ENCODE data around the gene PRR19.

The PRR19 gene

GRCh38 chr19:42355896-42356295, 54.0 kb downstream of the PRR19 start:
- H3K4me3 ChIP-seq, result no peak overlapping the region
- in situ Hi-C loops (cut with MboI; ENCODE audit: low sequenced_read_pairs), result no loop called here
- no peak for DNase-seq (ENCODE audit: low spot score in 2 of 2)
- H3K27me3 ChIP-seq (ENCODE audit: low read depth), result no peaks in the 10 kb centered on the region
- peaks cover 10% of the 10 kb centered on the region for H3K36me3 ChIP-seq (replicated peaks)
- H3K4me1 ChIP-seq, result no peaks in the 10 kb centered on the region
- H3K9me3 ChIP-seq, result no peaks in the 10 kb centered on the region

DNA sequence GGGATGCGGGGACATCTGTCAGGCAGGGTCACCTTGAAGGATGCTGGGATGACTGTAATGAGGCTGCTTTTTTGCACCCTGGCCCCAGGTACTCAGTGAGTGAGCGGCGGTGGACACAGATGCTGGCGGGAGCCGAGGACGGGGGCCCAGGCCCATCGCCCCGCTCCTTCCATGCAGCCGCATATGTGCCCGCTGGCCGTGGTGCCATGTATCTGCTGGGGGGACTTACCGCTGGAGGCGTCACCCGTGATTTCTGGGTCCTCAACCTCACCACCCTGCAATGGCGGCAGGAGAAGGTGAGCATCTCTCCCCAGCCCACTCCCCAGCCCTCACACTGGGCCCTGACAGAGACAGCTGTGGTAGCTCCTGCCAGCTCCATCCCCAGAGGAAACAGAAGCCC, 54.8 kb downstream of the PRR19 start:
- H3K36me3 ChIP-seq (replicated peaks), result peaks cover 10% of the 10 kb centered on the region
- H3K4me3 ChIP-seq, result no peak overlapping the region
- in situ Hi-C loops (cut with MboI; ENCODE audit: low sequenced_read_pairs), result no loop called here

GRCh38 chr19:42357290-42357689, 55.4 kb downstream of the PRR19 start:
- no peak for DNase-seq (ENCODE audit: low spot score in 2 of 2)
- no peak overlapping the region for H3K4me3 ChIP-seq
- H3K4me1 ChIP-seq, result no peaks in the 10 kb centered on the region
- no peaks in the 10 kb centered on the region for H3K27me3 ChIP-seq (ENCODE audit: low read depth)
- in situ Hi-C loops (cut with MboI; ENCODE audit: low sequenced_read_pairs), result no loop called here
- H3K36me3 ChIP-seq (replicated peaks), result peaks cover 10% of the 10 kb centered on the region
- no peaks in the 10 kb centered on the region for H3K9me3 ChIP-seq

More for the DNA sequence above, 54.8 kb downstream of the PRR19 start:
- Histone ChIP-seq H3K4me1 (no peaks in the 10 kb centered on the region), H3K27me3 (ENCODE audit: low read depth) (no peaks in the 10 kb centered on the region), H3K9me3 (no peaks in the 10 kb centered on the region)
- no peak for DNase-seq (ENCODE audit: low spot score in 2 of 2)
